CD8-positive, alpha-beta memory T cell (primary cell): ENCODE results near the gene TRNAU1AP. TPM values are rescaled to one million over a fixed set of nuclear protein-coding genes. Genes with fewer than 3 reads are reported as not detected.

Experiments
- CTCF ChIA-PET: fragments of 350-600 bp; sonication (Branson Sonifier 250); formaldehyde crosslinking; loops from one replicate; lab custom pipeline; 2021; ENCODE audit warnings: antibody characterized with exemption; lab: Charles Lee
- POLR2A ChIA-PET: fragments of 350-600 bp; sonication (Branson Sonifier 250); formaldehyde crosslinking; loops from one replicate; lab custom pipeline; 2021; ENCODE audit warnings: antibody characterized with exemption; lab: Charles Lee
- DNase-seq, 5 donors: peaks; one replicate each; pipeline versions ENCODE4 v3.0.0 to v3.0.0-alpha.2; 2020 to 2022; ENCODE audit warnings: mixed read lengths in 1 of 5
- H3K27ac ChIP-seq: one replicate; pipeline ENCODE4 v1.7.0; 2013; ENCODE audit warnings: low read depth, mild to moderate bottlenecking, low read length, moderate library complexity
- H3K27me3 ChIP-seq: 2 replicates; pipeline ENCODE4 v1.7.0; 2013; ENCODE audit warnings: low read length, mild to moderate bottlenecking; ENCODE audit not compliant: insufficient read depth, poor library complexity, severe bottlenecking
- H3K36me3 ChIP-seq: 2 replicates; pipeline ENCODE4 v1.7.0; 2013; ENCODE audit warnings: mild to moderate bottlenecking, low read length, moderate library complexity; ENCODE audit not compliant: insufficient read depth
- H3K4me1 ChIP-seq: 2 replicates; pipeline ENCODE4 v1.7.0; 2013; ENCODE audit warnings: mild to moderate bottlenecking, low read length, moderate library complexity; ENCODE audit not compliant: insufficient read depth
- H3K4me3 ChIP-seq: 2 replicates; pipeline ENCODE4 v1.7.0; 2013; ENCODE audit warnings: mild to moderate bottlenecking, low read length
- H3K9me3 ChIP-seq: 2 replicates; pipeline ENCODE4 v1.7.0; 2013; ENCODE audit warnings: mild to moderate bottlenecking, low read length
- H3K27ac Mint-ChIP-seq, 8 donors: one replicate each; pipeline ENCODE4 v1.8.0; 2020 to 2021; ENCODE audit warnings: mixed read lengths in 8 of 8, mild to moderate bottlenecking in 6 of 8, inconsistent platforms in 3 of 8, moderate library complexity in 3 of 8
- H3K27me3 Mint-ChIP-seq, 2 donors: one replicate each; pipeline ENCODE4 v1.8.0; 2020 to 2021; ENCODE audit warnings: mixed read lengths in 2 of 2, mild to moderate bottlenecking in 1 of 2, moderate library complexity in 1 of 2
- H3K36me3 Mint-ChIP-seq, 3 donors: one replicate each; pipeline ENCODE4 v1.8.0; 2020 to 2021; ENCODE audit warnings: mixed read lengths in 3 of 3, inconsistent platforms in 1 of 3, mild to moderate bottlenecking in 1 of 3
- H3K4me1 Mint-ChIP-seq, 3 donors: one replicate each; pipeline ENCODE4 v1.8.0; 2020 to 2021; ENCODE audit warnings: mixed read lengths in 3 of 3, inconsistent platforms in 1 of 3, mild to moderate bottlenecking in 1 of 3
- H3K4me3 Mint-ChIP-seq, 7 donors: one replicate each; pipeline ENCODE4 v1.8.0; 2020 to 2021; ENCODE audit warnings: mixed read lengths in 7 of 7, mild to moderate bottlenecking in 6 of 7, moderate library complexity in 4 of 7, inconsistent platforms in 2 of 7
- H3K9me3 Mint-ChIP-seq, 5 donors: one replicate each; pipeline ENCODE4 v1.8.0; 2020 to 2022; ENCODE audit warnings: mixed read lengths in 5 of 5, mild to moderate bottlenecking in 3 of 5, moderate library complexity in 2 of 5, inconsistent platforms in 1 of 5
- polyA plus RNA-seq: library from polyadenylated mRNA; unstranded; fragments of 300-500 nt; fragmentation: Illumina TruSeq; gene quantifications from one replicate; pipeline ENCODE4 v1.2.3, GENCODE V29; 2021
- total RNA-seq, 2 experiments: library from RNA; stranded (reverse); gene quantifications; one replicate each; pipeline ENCODE4 v1.2.3, GENCODE V29; 2021

TRNAU1AP gene
- 10 to 100 TPM; 46.0 to 49.6 TPM for total RNA-seq
- polyA plus RNA-seq: 26.6 TPM

DNA sequence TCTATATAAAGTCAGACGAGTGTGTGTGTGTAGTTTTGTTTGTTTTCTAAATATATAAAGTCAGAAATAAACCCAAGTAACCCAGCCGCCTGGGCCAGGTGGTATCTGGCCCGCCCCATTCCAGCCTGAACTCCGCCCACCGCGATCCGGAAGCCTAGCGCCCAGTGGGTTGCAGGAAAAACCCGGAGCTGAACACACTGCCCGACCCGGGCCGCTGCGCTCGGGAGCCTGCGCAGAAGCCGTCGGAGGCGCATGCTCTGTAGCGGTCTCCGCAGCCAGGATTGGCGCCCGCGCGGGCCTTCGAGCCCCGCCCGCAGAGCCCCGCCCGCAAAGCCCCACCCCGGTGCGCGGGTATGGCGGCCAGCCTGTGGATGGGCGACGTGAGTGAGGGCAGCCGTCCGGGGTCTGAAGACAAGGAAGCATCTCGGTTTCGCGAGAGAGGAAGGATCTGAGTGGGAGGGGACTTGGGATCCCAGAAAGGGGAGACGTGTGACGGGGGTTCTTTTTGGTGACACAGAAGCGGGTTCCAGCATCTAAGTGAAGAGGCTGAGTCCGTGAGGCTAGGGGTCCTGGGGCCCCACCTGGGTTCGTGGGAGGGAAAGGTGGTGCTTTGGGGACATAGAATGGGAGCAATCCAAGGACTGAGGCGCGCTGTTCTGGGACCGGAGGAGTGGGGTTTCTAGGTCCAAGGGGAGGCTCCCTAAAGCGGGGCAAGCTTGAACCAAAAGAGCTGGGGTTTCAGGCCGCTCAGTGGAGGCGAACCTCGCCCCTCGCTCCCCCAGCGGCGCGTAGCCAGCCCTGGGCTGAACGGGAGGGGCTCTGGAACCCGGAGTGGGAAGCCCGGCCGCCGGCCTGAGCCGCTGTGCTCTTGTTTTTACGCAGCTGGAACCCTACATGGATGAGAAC, at the start of gene TRNAU1AP:
Gene TRNAU1AP (plus strand): TSS at position 328 of the 906 bp plus-strand sequence. CDS start 26 bp downstream, at position 354.
- peak within 1 kb of the TSS; percentile 97 to 100 (median 99) for H3K4me3 Mint-ChIP-seq
- peaks cover 20 to 37% (median 21%) of the 10 kb centered on the region in 3 donors for H3K4me1 Mint-ChIP-seq
- H3K9me3 Mint-ChIP-seq: no peaks in the 10 kb centered on the region
- H3K36me3 Mint-ChIP-seq: peaks cover 0 to 34% (median 0%) of the 10 kb centered on the region in 3 donors
- peaks cover 4% of the 10 kb centered on the region for H3K36me3 ChIP-seq
- H3K4me1 ChIP-seq: peaks cover 19% of the 10 kb centered on the region
- ChIA-PET CTCF (interaction anchor here (1.0 to 2.5 kb wide), 6 partner anchors 13 to 305 kb away, joined by 3 to 7 read pairs (median 4); partner anchors contain the start of gene YTHDF2), POLR2A (interaction anchor here (0.5 to 4.6 kb wide), 11 partner anchors 28 to 307 kb away, joined by 3 to 59 read pairs (median 6); partner anchors contain the start of genes GMEB1, RCC1, RNU11 and TAF12)
- no peaks in the 10 kb centered on the region for H3K9me3 ChIP-seq
- peak; percentile 95 to 97 (median 97) for DNase-seq
- no peaks in the 10 kb centered on the region for H3K27me3 ChIP-seq
- peak within 1 kb of the TSS; percentile 98 for H3K4me3 ChIP-seq
- H3K27ac ChIP-seq: peak within 1 kb of the TSS; percentile 91
- H3K27ac Mint-ChIP-seq: peak within 1 kb of the TSS; percentile 94 to 99 (median 98)
- H3K27me3 Mint-ChIP-seq: no peaks in the 10 kb centered on the region

DNA sequence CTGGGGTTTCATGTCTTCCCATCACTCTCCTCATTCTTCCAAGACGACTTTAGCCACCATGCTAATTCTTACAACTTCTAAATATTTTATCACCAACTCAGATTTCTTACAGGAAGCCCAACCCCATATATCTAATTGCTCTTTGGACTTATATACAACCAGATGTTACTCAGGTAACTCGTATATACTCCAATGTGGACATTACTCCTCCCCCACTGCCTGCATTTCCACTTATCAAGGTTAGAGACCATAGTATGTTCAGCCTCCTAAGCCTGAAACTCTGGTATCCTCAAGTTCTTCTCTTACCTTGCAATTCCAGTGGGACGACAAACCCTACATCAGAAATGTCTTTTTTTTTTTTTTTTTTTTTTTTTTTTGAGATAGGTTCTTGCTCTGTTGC, 49.8 kb upstream of the TRNAU1AP start:
- Histone ChIP-seq H3K4me1 (peaks cover 16% of the 10 kb centered on the region), H3K36me3 (peaks cover 5% of the 10 kb centered on the region), H3K4me3 (no peak overlapping the region), H3K27me3 (no peaks in the 10 kb centered on the region), H3K27ac (no peak overlapping the region), H3K9me3 (no peaks in the 10 kb centered on the region)
- Mint-ChIP-seq H3K4me3 (peak overlapping the region in 3 of 7 donors; percentile 28 to 44 (median 37)), H3K9me3 (peaks cover 0 to 2% (median 0%) of the 10 kb centered on the region in 5 donors), H3K4me1 (peaks cover 15 to 25% (median 24%) of the 10 kb centered on the region in 3 donors), H3K27ac (peak overlapping the region in 3 of 8 donors; percentile 7 to 81 (median 71)), H3K27me3 (peaks cover 0 to 6% of the 10 kb centered on the region in 2 donors), H3K36me3 (peaks cover 0 to 32% (median 3%) of the 10 kb centered on the region in 3 donors)
- ChIA-PET CTCF (interaction anchor here (0.7 kb wide), 1 partner anchor 180 kb away, joined by 4 read pairs; no protein-coding TSS in a partner anchor), POLR2A (interaction anchor here (0.6 kb wide), 1 partner anchor 256 kb away, joined by 3 read pairs; no protein-coding TSS in a partner anchor)
- no peak for DNase-seq

GRCh38 chr1:28505406-28506187, 47.3 kb upstream of the TRNAU1AP start, which contains the start of gene RCC1:
RCC1 (plus strand) TSS chr1:28506043; CDS start chr1:28529867, 23,824 bp downstream.
- Histone ChIP-seq H3K4me3 (peak within 1 kb of the TSS; percentile 99), H3K36me3 (peaks cover 28% of the 10 kb centered on the region), H3K4me1 (peaks cover 41% of the 10 kb centered on the region), H3K27ac (peak within 1 kb of the TSS; percentile 90), H3K9me3 (no peaks in the 10 kb centered on the region), H3K27me3 (no peaks in the 10 kb centered on the region)
- peaks cover 40 to 49% (median 49%) of the 10 kb centered on the region in 3 donors for H3K4me1 Mint-ChIP-seq
- peaks cover 0 to 6% of the 10 kb centered on the region in 2 donors for H3K27me3 Mint-ChIP-seq
- DNase-seq: peak; percentile 90 to 98 (median 96)
- peak within 1 kb of the TSS; percentile 93 to 99 (median 97) for H3K4me3 Mint-ChIP-seq
- POLR2A ChIA-PET: interaction anchor here (0.6 to 3.7 kb wide), 14 partner anchors 13 to 408 kb away, joined by 3 to 28 read pairs (median 4); partner anchors contain the start of genes GMEB1, RNU11, TAF12 and TRNAU1AP
- CTCF ChIA-PET: interaction anchor here (0.8 to 1.9 kb wide), 3 partner anchors 76 to 676 kb away, joined by 3 to 9 read pairs (median 5); partner anchors contain the start of gene SRSF4
- no peaks in the 10 kb centered on the region for H3K9me3 Mint-ChIP-seq
- H3K36me3 Mint-ChIP-seq: peaks cover 4 to 52% (median 17%) of the 10 kb centered on the region in 3 donors
- H3K27ac Mint-ChIP-seq: peak within 1 kb of the TSS; percentile 89 to 99 (median 96)

DNA sequence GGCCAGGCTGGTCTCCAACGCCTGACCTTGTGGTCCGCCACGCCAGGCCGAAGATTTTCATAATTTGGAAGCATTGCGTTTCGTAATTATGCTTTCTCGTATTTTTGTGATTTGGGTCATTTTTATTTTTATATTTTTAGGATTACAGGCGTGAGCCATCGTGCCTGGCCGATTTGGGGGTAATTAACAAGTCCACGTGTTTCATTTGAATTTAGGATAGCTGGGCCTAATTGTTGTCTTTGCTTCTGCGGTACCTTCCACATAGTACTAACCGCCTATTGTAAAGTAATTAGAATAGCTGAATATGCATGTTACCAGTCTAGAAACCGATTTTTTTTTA, 46.0 kb upstream of the TRNAU1AP start:
- peaks cover 46 to 57% (median 56%) of the 10 kb centered on the region in 3 donors for H3K4me1 Mint-ChIP-seq
- H3K4me3 ChIP-seq: peak overlapping the region; percentile 99
- H3K4me1 ChIP-seq: peaks cover 47% of the 10 kb centered on the region
- peak overlapping the region; percentile 93 to 99 (median 97) for H3K4me3 Mint-ChIP-seq
- peaks cover 4 to 63% (median 18%) of the 10 kb centered on the region in 3 donors for H3K36me3 Mint-ChIP-seq
- peaks cover 0 to 6% of the 10 kb centered on the region in 2 donors for H3K27me3 Mint-ChIP-seq
- H3K27ac Mint-ChIP-seq: peak overlapping the region; percentile 89 to 99 (median 96)
- ChIA-PET CTCF (interaction anchor here (1.0 to 2.0 kb wide), 4 partner anchors 75 to 370 kb away, joined by 3 to 8 read pairs (median 6); partner anchors contain the start of gene YTHDF2), POLR2A (interaction anchor here (0.9 to 3.7 kb wide), 6 partner anchors 10 to 162 kb away, joined by 3 to 28 read pairs (median 7); partner anchors contain the start of genes GMEB1, RNU11 and TRNAU1AP)
- no peak for DNase-seq
- H3K27me3 ChIP-seq: no peaks in the 10 kb centered on the region
- H3K9me3 Mint-ChIP-seq: no peaks in the 10 kb centered on the region
- peak overlapping the region; percentile 90 for H3K27ac ChIP-seq
- H3K9me3 ChIP-seq: no peaks in the 10 kb centered on the region
- H3K36me3 ChIP-seq: peaks cover 33% of the 10 kb centered on the region

- Histone ChIP-seq H3K9me3 (no peaks in the 10 kb centered on the region), H3K36me3 (peaks cover 33% of the 10 kb centered on the region), H3K4me3 (peak overlapping the region; percentile 99), H3K27me3 (no peaks in the 10 kb centered on the region), H3K27ac (peak overlapping the region; percentile 90), H3K4me1 (peaks cover 47% of the 10 kb centered on the region)
- no peak for DNase-seq
- Mint-ChIP-seq H3K27me3 (peaks cover 0 to 6% of the 10 kb centered on the region in 2 donors), H3K4me3 (peak overlapping the region; percentile 93 to 99 (median 97)), H3K9me3 (no peaks in the 10 kb centered on the region), H3K27ac (peak overlapping the region; percentile 89 to 99 (median 96)), H3K4me1 (peaks cover 49 to 61% (median 59%) of the 10 kb centered on the region in 3 donors), H3K36me3 (peaks cover 4 to 67% (median 20%) of the 10 kb centered on the region in 3 donors)
- POLR2A ChIA-PET: interaction anchor here (0.5 to 3.7 kb wide), 7 partner anchors 9 to 162 kb away, joined by 3 to 28 read pairs (median 6); partner anchors contain the start of genes GMEB1, RNU11 and TRNAU1AP
- CTCF ChIA-PET: interaction anchor here (0.8 to 2.9 kb wide), 6 partner anchors 9 to 259 kb away, joined by 3 to 12 read pairs (median 6); partner anchors contain the start of genes TAF12 and YTHDF2
These were observed 45.6 kb upstream of the TRNAU1AP start for GRCh38 chr1:28507247-28507645.

DNA sequence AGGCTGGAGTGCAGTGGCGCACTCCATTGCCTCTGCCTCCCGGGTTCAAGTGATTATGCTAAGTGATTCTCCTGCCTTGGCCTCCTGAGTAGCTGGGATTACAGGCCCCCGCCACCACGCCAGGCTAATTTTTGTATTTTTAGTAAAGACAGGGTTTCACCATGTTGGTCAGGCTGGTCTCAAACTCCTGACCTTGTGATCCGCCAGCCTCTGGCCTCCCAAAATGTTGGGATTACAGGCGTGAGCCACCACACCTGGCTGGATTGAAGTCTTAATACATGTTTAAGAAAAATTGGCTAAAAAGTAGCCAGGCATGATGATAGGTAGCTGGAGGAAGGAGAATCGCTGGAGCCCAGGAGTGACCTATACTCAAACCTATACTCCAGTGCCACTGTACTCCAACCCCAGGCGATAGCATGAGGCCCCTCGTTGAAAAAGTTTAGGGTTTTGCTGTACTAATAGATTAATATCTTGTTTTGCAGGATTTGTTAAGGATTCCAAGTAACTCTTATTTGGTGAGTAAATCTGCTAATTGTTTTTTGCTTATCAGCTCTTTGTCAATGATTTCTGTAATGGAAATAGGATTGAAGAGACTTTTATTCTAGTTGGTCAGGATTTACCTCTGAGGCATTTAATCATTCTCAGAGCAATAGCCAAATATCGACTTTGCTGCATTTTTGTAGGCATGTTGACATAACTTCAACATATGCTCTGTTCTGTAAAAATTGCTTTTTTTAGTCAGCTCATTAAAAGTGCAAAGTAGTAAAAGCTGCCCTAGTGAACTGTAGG, 45.0 kb upstream of the TRNAU1AP start:
- Histone ChIP-seq H3K36me3 (peaks cover 33% of the 10 kb centered on the region), H3K27ac (peak overlapping the region; percentile 90), H3K9me3 (no peaks in the 10 kb centered on the region), H3K4me1 (peaks cover 47% of the 10 kb centered on the region), H3K27me3 (no peaks in the 10 kb centered on the region), H3K4me3 (peak overlapping the region; percentile 99)
- peaks cover 0 to 6% of the 10 kb centered on the region in 2 donors for H3K27me3 Mint-ChIP-seq
- ChIA-PET CTCF (interaction anchor here (0.8 to 2.9 kb wide), 6 partner anchors 9 to 259 kb away, joined by 3 to 12 read pairs (median 6); partner anchors contain the start of genes TAF12 and YTHDF2), POLR2A (interaction anchor here (0.5 to 3.7 kb wide), 8 partner anchors 9 to 261 kb away, joined by 3 to 28 read pairs (median 8); partner anchors contain the start of genes GMEB1, RNU11 and TRNAU1AP)
- no peaks in the 10 kb centered on the region for H3K9me3 Mint-ChIP-seq
- H3K27ac Mint-ChIP-seq: peak overlapping the region; percentile 89 to 99 (median 96)
- no peak for DNase-seq
- H3K4me3 Mint-ChIP-seq: peak overlapping the region; percentile 93 to 99 (median 97)
- H3K4me1 Mint-ChIP-seq: peaks cover 54 to 66% (median 65%) of the 10 kb centered on the region in 3 donors
- H3K36me3 Mint-ChIP-seq: peaks cover 4 to 73% (median 23%) of the 10 kb centered on the region in 3 donors
